Mesenchymal stem cell (in vitro differentiated cells and primary cell): ENCODE data around the gene TAF11L9. TPM values are rescaled to one million over a fixed set of nuclear protein-coding genes. Genes with fewer than 3 reads are reported as not detected.
"Not testable (repeated sequence)": the region's sequence is repeated elsewhere in the genome, so short reads cannot be mapped to it uniquely, and the experiment has no call there.

Experiments
- DNase-seq: peaks from one replicate; pipeline ENCODE4 v3.0.0-alpha.2; 2013
- H2AFZ ChIP-seq: one replicate; pipeline ENCODE4 v1.6.1; 2013; ENCODE audit warnings: low read depth, mild to moderate bottlenecking, control low read depth, inconsistent platforms, low read length, moderate library complexity
- H2AK5ac ChIP-seq: 2 replicates; pipeline ENCODE4 v1.6.1; 2013; ENCODE audit warnings: low read length, moderate library complexity, mild to moderate bottlenecking, inconsistent platforms; ENCODE audit not compliant: severe bottlenecking
- H2BK120ac ChIP-seq: one replicate; pipeline ENCODE4 v1.6.1; 2013; ENCODE audit warnings: low read depth, mild to moderate bottlenecking, inconsistent platforms, low read length, moderate library complexity
- H2BK12ac ChIP-seq, 2 experiments: one replicate each; pipeline ENCODE4 v1.6.1; 2013; ENCODE audit warnings: inconsistent platforms in 2 of 2, low read length in 2 of 2, mild to moderate bottlenecking in 2 of 2, moderate library complexity in 2 of 2, control low read depth in 1 of 2
- H2BK15ac ChIP-seq: one replicate; pipeline ENCODE4 v1.6.1; 2013; ENCODE audit warnings: mild to moderate bottlenecking, low read depth, inconsistent platforms; ENCODE audit not compliant: poor library complexity, severe bottlenecking
- H2BK5ac ChIP-seq: 2 replicates; pipeline ENCODE4 v1.6.1; 2013; ENCODE audit warnings: low read depth, mild to moderate bottlenecking, low read length, control low read depth, inconsistent platforms; ENCODE audit not compliant: poor library complexity, severe bottlenecking
- H3K14ac ChIP-seq, 2 experiments: one replicate each; pipeline ENCODE4 v1.6.1; 2013; ENCODE audit warnings: inconsistent platforms in 2 of 2, low read length in 2 of 2, control low read depth in 1 of 2, mild to moderate bottlenecking in 1 of 2, moderate library complexity in 1 of 2
- H3K18ac ChIP-seq, 2 experiments: one replicate each; pipeline ENCODE4 v1.6.1; 2013; ENCODE audit warnings: inconsistent platforms in 2 of 2, low read length in 2 of 2, control low read depth in 1 of 2, low read depth in 1 of 2, mild to moderate bottlenecking in 1 of 2
- H3K23ac ChIP-seq, 2 experiments: one replicate each; pipeline ENCODE4 v1.6.1; 2013; ENCODE audit warnings: inconsistent platforms in 2 of 2, low read length in 2 of 2, mild to moderate bottlenecking in 2 of 2, moderate library complexity in 2 of 2, control low read depth in 1 of 2
- H3K27ac ChIP-seq: 2 replicates; pipeline ENCODE4 v1.5.1; 2013; ENCODE audit warnings: mild to moderate bottlenecking, moderate library complexity, low read length, control low read depth, inconsistent platforms; ENCODE audit not compliant: poor library complexity, severe bottlenecking
- H3K27me3 ChIP-seq, 2 experiments: 2 replicates each; pipeline versions ENCODE4 v1.6.1 to v1.7.0; 2013; ENCODE audit warnings: low read length in 2 of 2, mild to moderate bottlenecking in 2 of 2, moderate library complexity in 2 of 2, control low read depth in 1 of 2, inconsistent platforms in 1 of 2; ENCODE audit not compliant: control insufficient read depth in 1 of 2, insufficient read depth in 1 of 2
- H3K36me3 ChIP-seq, 2 experiments: 2 replicates each; pipeline versions ENCODE4 v1.6.1 to v1.7.0; 2013; ENCODE audit warnings: low read length in 2 of 2, control low read depth in 1 of 2, inconsistent platforms in 1 of 2, low read depth in 1 of 2, mild to moderate bottlenecking in 1 of 2; ENCODE audit not compliant: insufficient read depth in 2 of 2, control insufficient read depth in 1 of 2
- H3K4ac ChIP-seq, 2 experiments: one replicate each; pipeline ENCODE4 v1.6.1; 2013; ENCODE audit warnings: inconsistent platforms in 2 of 2, low read length in 2 of 2, mild to moderate bottlenecking in 2 of 2, moderate library complexity in 2 of 2, control low read depth in 1 of 2, low read depth in 1 of 2
- H3K4me1 ChIP-seq: 2 replicates; pipeline ENCODE4 v1.6.1; 2013; ENCODE audit warnings: low read depth, low read length, control low read depth; ENCODE audit not compliant: control insufficient read depth, insufficient read depth
- H3K4me2 ChIP-seq: 2 replicates; pipeline ENCODE4 v1.6.1; 2013; ENCODE audit warnings: low read length, mild to moderate bottlenecking, inconsistent platforms; ENCODE audit not compliant: poor library complexity, severe bottlenecking
- H3K4me3 ChIP-seq, 2 experiments: 2 replicates each; pipeline versions ENCODE4 v1.5.1 to v1.7.0; 2013; ENCODE audit warnings: low read length in 2 of 2, mild to moderate bottlenecking in 2 of 2, control low read depth in 1 of 2, low read depth in 1 of 2; ENCODE audit not compliant: insufficient read depth in 1 of 2
- H3K79me1 ChIP-seq: replicated peaks from 2 replicates; pipeline ENCODE4 v1.6.1; 2013; ENCODE audit warnings: mild to moderate bottlenecking, control low read depth, low read length, inconsistent platforms; ENCODE audit not compliant: poor library complexity, severe bottlenecking
- H3K9ac ChIP-seq: 2 replicates; pipeline ENCODE4 v1.7.0; 2013; ENCODE audit warnings: mild to moderate bottlenecking, low read length, moderate library complexity
- H3K9me3 ChIP-seq: 2 replicates; pipeline ENCODE4 v1.7.0; 2013; ENCODE audit warnings: mild to moderate bottlenecking, low read length; ENCODE audit not compliant: control insufficient read depth
- H4K8ac ChIP-seq: one replicate; pipeline ENCODE4 v1.6.1; 2013; ENCODE audit warnings: inconsistent platforms, mild to moderate bottlenecking, low read length, moderate library complexity
- H4K91ac ChIP-seq: one replicate; pipeline ENCODE4 v1.6.1; 2013; ENCODE audit warnings: mild to moderate bottlenecking, low read length, inconsistent platforms
- WGBS: methylation state at CpG from one replicate; pipeline ENCODE4 v1.1.7; 2013; ENCODE audit warnings: mixed read lengths; 5-methylcytosine and 5-hydroxymethylcytosine counted together
- polyA plus RNA-seq, 2 experiments: library from polyadenylated mRNA; stranded (reverse); fragments of 200-250 nt; gene quantifications; one replicate each; pipeline ENCODE4 v1.2.3, GENCODE V29; 2013

Gene TAF11L9
- polyA plus RNA-seq (2013, experiment 1 of 2) = not detected
- polyA plus RNA-seq (2013, experiment 2 of 2) = not detected

DNA sequence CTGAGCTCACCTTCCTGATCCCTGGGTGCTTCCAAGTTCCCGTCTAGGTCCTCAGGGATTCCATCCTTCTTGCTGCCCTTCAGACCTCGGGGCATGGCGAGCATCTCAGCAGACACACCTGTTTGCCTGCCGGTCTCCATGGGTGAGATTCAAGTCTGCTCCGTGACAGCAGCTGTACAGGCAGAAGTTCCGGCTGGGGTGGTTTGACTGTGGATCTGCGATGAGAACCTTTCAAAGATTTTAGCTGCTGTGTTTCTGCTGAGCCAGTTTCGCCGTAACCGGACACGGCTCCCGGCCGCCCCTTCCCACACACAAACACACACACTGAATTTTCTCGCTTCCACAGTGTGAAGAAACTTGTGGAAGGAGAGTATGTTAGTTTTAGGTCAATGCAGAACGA, at the start of gene TAF11L9:
Gene TAF11L9 (minus strand): TSS at position 140 of the 400 bp plus-strand sequence.
- not testable (repeated sequence) for H3K14ac ChIP-seq, H2AK5ac ChIP-seq, H2BK120ac ChIP-seq, H3K36me3 ChIP-seq, H3K23ac ChIP-seq, DNase-seq, H3K4me3 ChIP-seq, H3K18ac ChIP-seq, H3K27ac ChIP-seq, H2BK5ac ChIP-seq, H2AFZ ChIP-seq, H3K4me1 ChIP-seq, H3K9ac ChIP-seq, H2BK15ac ChIP-seq, H3K79me1 ChIP-seq, H3K9me3 ChIP-seq, H3K27me3 ChIP-seq, H3K4me2 ChIP-seq, H3K4ac ChIP-seq, H2BK12ac ChIP-seq, H4K91ac ChIP-seq, H4K8ac ChIP-seq
- no CpG with 5 or more reads among the region's 15 CpGs for WGBS

DNA sequence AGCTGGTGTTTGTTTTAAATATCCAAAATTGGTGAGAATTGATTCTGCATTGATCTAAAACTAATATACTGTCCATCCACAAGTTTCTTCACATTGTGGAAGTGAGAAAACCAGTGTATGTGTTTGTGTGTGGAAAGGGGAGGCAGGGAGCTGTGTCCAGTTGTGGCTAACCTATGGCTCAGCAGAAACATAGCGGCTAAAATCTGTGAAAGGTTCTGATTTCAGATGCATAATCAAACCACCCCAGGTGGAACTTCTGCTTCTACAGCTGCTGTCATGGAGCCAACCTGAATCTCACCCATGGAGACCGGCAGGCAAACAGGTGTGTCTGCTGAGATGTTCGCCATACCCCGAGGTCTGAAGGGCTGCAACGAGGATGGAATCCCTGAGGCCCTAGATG, 40.0 kb upstream of the TAF11L9 start, which contains the start of gene TAF11L14:
Gene TAF11L14 (plus strand): TSS at position 301 of the 400 bp plus-strand sequence.
- no peak within 1 kb of the TSS for H3K4me3 ChIP-seq
- no peak within 1 kb of the TSS for H2BK15ac ChIP-seq
- no peak within 1 kb of the TSS for H2AK5ac ChIP-seq
- no peak within 1 kb of the TSS for H2AFZ ChIP-seq
- H3K4me1 ChIP-seq = no peaks in the 10 kb centered on the region
- H3K23ac ChIP-seq = no peak within 1 kb of the TSS
- H3K4me2 ChIP-seq = no peak within 1 kb of the TSS
- no peak within 1 kb of the TSS for H3K14ac ChIP-seq
- no peak within 1 kb of the TSS for H4K91ac ChIP-seq
- DNase-seq = no peak
- no peak within 1 kb of the TSS for H3K18ac ChIP-seq
- no peak within 1 kb of the TSS for H3K4ac ChIP-seq
- H3K27ac ChIP-seq = no peak within 1 kb of the TSS
- WGBS = 83% methylated on average over 5 of the region's 5 CpGs
- H2BK5ac ChIP-seq = no peak within 1 kb of the TSS
- H2BK120ac ChIP-seq = no peak within 1 kb of the TSS
- no peaks in the 10 kb centered on the region for H3K27me3 ChIP-seq
- H2BK12ac ChIP-seq = no peak within 1 kb of the TSS
- no peaks in the 10 kb centered on the region for H3K36me3 ChIP-seq
- no peaks in the 10 kb centered on the region for H3K9me3 ChIP-seq
- H3K79me1 ChIP-seq = no peaks in the 10 kb centered on the region
- no peak within 1 kb of the TSS for H4K8ac ChIP-seq
- H3K9ac ChIP-seq = no peak within 1 kb of the TSS

DNA sequence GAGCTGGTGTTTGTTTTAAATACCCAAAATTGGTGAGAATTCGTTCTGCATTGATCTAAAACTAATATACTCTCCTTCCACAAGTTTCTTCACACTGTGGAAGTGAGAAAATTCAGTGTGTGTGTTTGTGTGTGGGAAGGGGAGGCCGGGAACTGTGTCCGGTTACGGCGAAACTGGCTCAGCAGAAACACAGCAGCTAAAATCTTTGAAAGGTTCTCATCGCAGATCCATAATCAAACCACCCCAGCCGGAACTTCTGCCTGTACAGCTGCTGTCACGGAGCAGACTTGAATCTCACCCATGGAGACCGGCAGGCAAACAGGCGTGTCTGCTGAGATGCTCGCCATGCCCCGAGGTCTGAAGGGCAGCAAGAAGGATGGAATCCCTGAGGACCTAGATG, 37.6 kb upstream of the TAF11L9 start, which contains the start of gene TAF11L13:
Gene TAF11L13 (plus strand): TSS at position 301 of the 400 bp plus-strand sequence.
- H3K79me1 ChIP-seq, H3K9me3 ChIP-seq: not testable (repeated sequence)

DNA sequence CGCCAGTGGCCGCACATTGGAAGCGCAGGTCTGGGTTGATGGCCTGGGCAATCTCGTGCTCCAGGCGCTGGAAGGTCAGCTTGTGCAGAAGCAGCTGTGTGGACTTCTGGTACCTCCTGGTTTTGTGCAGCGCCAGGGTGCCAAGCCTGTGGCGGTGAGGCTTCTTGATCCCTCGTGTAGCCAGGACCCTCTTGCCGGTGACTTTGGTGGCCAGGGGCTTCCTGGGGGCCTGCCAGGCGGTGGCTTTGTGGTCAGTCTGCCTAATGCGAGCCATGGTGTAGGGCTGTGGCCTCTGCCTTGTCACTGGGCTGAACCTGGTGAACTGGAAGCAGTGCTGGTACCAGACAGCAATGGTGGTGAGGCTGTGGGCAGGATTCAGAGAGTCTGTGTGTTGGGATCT, 31.5 kb upstream of the TAF11L9 start:
- Histone ChIP-seq H2BK15ac (no peak overlapping the region), H3K18ac (no peak overlapping the region), H3K9ac (no peak overlapping the region), H2BK120ac (no peak overlapping the region), H3K79me1 (no peaks in the 10 kb centered on the region), H3K4ac (no peak overlapping the region), H2BK12ac (no peak overlapping the region), H2AFZ (no peak overlapping the region), H3K4me2 (no peak overlapping the region), H3K4me3 (no peak overlapping the region), H3K36me3 (no peaks in the 10 kb centered on the region), H4K91ac (no peak overlapping the region), H3K14ac (no peak overlapping the region), H3K9me3 (no peaks in the 10 kb centered on the region), H2AK5ac (no peak overlapping the region), H3K23ac (no peak overlapping the region), H3K4me1 (no peaks in the 10 kb centered on the region), H2BK5ac (no peak overlapping the region), H3K27me3 (no peaks in the 10 kb centered on the region), H3K27ac (no peak overlapping the region), H4K8ac (no peak overlapping the region)
- 87% methylated on average over 11 of the region's 11 CpGs for WGBS
- no peak for DNase-seq

More for the DNA sequence above, 37.6 kb upstream of the TAF11L9 start, which contains the start of gene TAF11L13:
- H2BK15ac ChIP-seq, H4K8ac ChIP-seq, H3K36me3 ChIP-seq, H2BK120ac ChIP-seq, H3K4me3 ChIP-seq, H3K27ac ChIP-seq, H2BK12ac ChIP-seq, H3K23ac ChIP-seq, H3K4ac ChIP-seq, H2BK5ac ChIP-seq, H2AFZ ChIP-seq, H3K4me1 ChIP-seq, H3K27me3 ChIP-seq, H3K4me2 ChIP-seq, H3K9ac ChIP-seq, H4K91ac ChIP-seq, H3K14ac ChIP-seq, H2AK5ac ChIP-seq, DNase-seq, H3K18ac ChIP-seq: not testable (repeated sequence)
- WGBS = no CpG with 5 or more reads among the region's 12 CpGs
